Activated CD8-positive, alpha-beta memory T cell treated with anti-CD3 and anti-CD28 coated beads, Interleukin-2, amount 50 U/mL, for 1 hour (primary cell): ENCODE measurements around the gene CAAP1.
"Not testable (repeated sequence)": the region's sequence is repeated elsewhere in the genome, so short reads cannot be mapped to it uniquely, and the experiment has no call there.

ENCODE experiments used
- DNase-seq: peaks from one replicate; pipeline ENCODE4 v3.0.0-alpha.2; 2020; ENCODE audit errors: extremely low read depth

The CAAP1 gene

GRCh38 chr9:26892251-26893029 lies at the start of gene CAAP1:
TSS of gene CAAP1 (minus strand) at chr9:26892802. CDS start at chr9:26892715, 87 bp downstream.
- DNase-seq, result peak; percentile 85

GRCh38 chr9:26940779-26941178 lies 48.2 kb upstream of the CAAP1 start:
- DNase-seq, result no peak

GRCh38 chr9:26939955-26940711 lies 47.5 kb upstream of the CAAP1 start:
- no peak for DNase-seq

GRCh38 chr9:26937816-26938371 lies 45.3 kb upstream of the CAAP1 start:
- DNase-seq, result no peak

GRCh38 chr9:26935847-26936246 lies 43.2 kb upstream of the CAAP1 start:
- DNase-seq, result no peak

- DNase-seq, result no peak
These were observed 36.4 kb upstream of the CAAP1 start for GRCh38 chr9:26928902-26929495.

GRCh38 chr9:26925609-26926008 lies 33.0 kb upstream of the CAAP1 start:
- DNase-seq, result no peak

GRCh38 chr9:26919698-26920097 lies 27.1 kb upstream of the CAAP1 start:
- DNase-seq, result no peak

- DNase-seq, result no peak
These were observed 20.6 kb upstream of the CAAP1 start for GRCh38 chr9:26913138-26913668.

- DNase-seq, result no peak
These were observed 12.1 kb upstream of the CAAP1 start for GRCh38 chr9:26904671-26905070.

GRCh38 chr9:26904070-26904469 lies 11.5 kb upstream of the CAAP1 start:
- DNase-seq, result no peak

- DNase-seq, result no peak
These were observed 551 bp upstream of the CAAP1 start for GRCh38 chr9:26893030-26893676.

GRCh38 chr9:26891726-26892125 lies 876 bp downstream of the CAAP1 start:
- DNase-seq, result no peak

GRCh38 chr9:26888271-26888670 lies 4.3 kb downstream of the CAAP1 start:
- DNase-seq, result no peak

- no peak for DNase-seq
These were observed 10.4 kb downstream of the CAAP1 start for GRCh38 chr9:26882154-26882553.

- DNase-seq, result no peak
These were observed 12.3 kb downstream of the CAAP1 start for GRCh38 chr9:26880262-26880661.

- not testable (repeated sequence) for DNase-seq
These were observed 17.4 kb downstream of the CAAP1 start for GRCh38 chr9:26875155-26875554.

- DNase-seq, result no peak
These were observed 22.3 kb downstream of the CAAP1 start for GRCh38 chr9:26870292-26870691.

- no peak for DNase-seq
These were observed 29.5 kb downstream of the CAAP1 start for GRCh38 chr9:26863074-26863473.

GRCh38 chr9:26856413-26857032 lies 36.1 kb downstream of the CAAP1 start:
- no peak for DNase-seq

GRCh38 chr9:26850995-26851394 lies 41.6 kb downstream of the CAAP1 start:
- no peak for DNase-seq
